HepG2 (cell line): ENCODE data around the gene FETUB. TPM values are rescaled to one million over a fixed set of nuclear protein-coding genes. Genes with fewer than 3 reads are reported as not detected.

Experiments used
- CAMTA2 ChIP-seq: sonication (generic); formaldehyde crosslinking; IDR thresholded peaks from 2 replicates; pipeline ENCODE4 v1.4.0; 2020; ENCODE audit warnings: mild to moderate bottlenecking, missing genetic modification reagents, borderline replicate concordance
- FOXO1 ChIP-seq: sonication (generic); formaldehyde crosslinking; IDR thresholded peaks from 2 replicates; pipeline ENCODE4 v1.4.0; 2020; ENCODE audit warnings: missing genetic modification reagents
- GABPB1 ChIP-seq: IDR thresholded peaks from 2 replicates; pipeline ENCODE4 v1.6.1; 2016; ENCODE audit warnings: mild to moderate bottlenecking, missing genetic modification reagents, moderate library complexity, missing compliant biosample characterization
- KDM6A ChIP-seq: IDR thresholded peaks from 2 replicates; pipeline ENCODE4 v1.6.1; 2016; ENCODE audit warnings: low read depth
- MAFG ChIP-seq: sonication (generic); formaldehyde crosslinking; IDR thresholded peaks from 2 replicates; pipeline ENCODE4 v1.5.1; 2020; ENCODE audit warnings: mild to moderate bottlenecking, missing genetic modification reagents
- MAFK ChIP-seq, 2 experiments: IDR thresholded peaks in 1 of 2; conservative IDR thresholded peaks in 1 of 2; 2 replicates each; pipeline ENCODE4 v1.6.1; 2011; ENCODE audit warnings: improper control_type of control experiment in 2 of 2, low read length in 2 of 2
- NFIB ChIP-seq: sonication (generic); formaldehyde crosslinking; IDR thresholded peaks from 2 replicates; pipeline ENCODE4 v1.9.0; 2021; ENCODE audit warnings: missing genetic modification reagents, mild to moderate bottlenecking, borderline replicate concordance
- PHB2 ChIP-seq: fragments of 450-650 bp; IDR thresholded peaks from 2 replicates; pipeline ENCODE4 v1.6.1; 2018; ENCODE audit not compliant: partially characterized antibody
- RBM22 ChIP-seq: fragments of 200-400 bp; formaldehyde crosslinking; optimal IDR thresholded peaks from 2 replicates; pipeline ENCODE3; 2017; ENCODE audit warnings: mild to moderate bottlenecking, low read length, moderate library complexity
- SALL1 ChIP-seq: sonication (generic); formaldehyde crosslinking; IDR thresholded peaks from 2 replicates; pipeline ENCODE4 v1.8.0; 2022; ENCODE audit warnings: mild to moderate bottlenecking, missing genetic modification reagents
- SMAD3 ChIP-seq: sonication (generic); formaldehyde crosslinking; IDR thresholded peaks from 2 replicates; pipeline ENCODE4 v1.4.0; 2020; ENCODE audit warnings: missing genetic modification reagents
- SP140L ChIP-seq: sonication (generic); formaldehyde crosslinking; IDR thresholded peaks from 2 replicates; pipeline ENCODE4 v1.4.0; 2020; ENCODE audit warnings: missing genetic modification reagents, borderline replicate concordance
- TEAD3 ChIP-seq: optimal IDR thresholded peaks from 2 replicates; pipeline ENCODE3; 2016; ENCODE audit warnings: borderline replicate concordance
- THAP7 ChIP-seq: sonication (generic); formaldehyde crosslinking; IDR thresholded peaks from 2 replicates; pipeline ENCODE4 v1.8.1; 2023; ENCODE audit warnings: mild to moderate bottlenecking, missing genetic modification reagents
- ZIK1 ChIP-seq: sonication (generic); formaldehyde crosslinking; IDR thresholded peaks from 2 replicates; pipeline ENCODE4 v1.5.0; 2020; ENCODE audit warnings: mild to moderate bottlenecking, low read depth, missing genetic modification reagents, borderline replicate concordance
- ZNF20 ChIP-seq: sonication (generic); formaldehyde crosslinking; IDR thresholded peaks from 2 replicates; pipeline ENCODE4 v1.4.0; 2020; ENCODE audit warnings: mild to moderate bottlenecking, moderate library complexity, missing genetic modification reagents
- ZNF367 ChIP-seq: sonication (generic); formaldehyde crosslinking; IDR thresholded peaks from 2 replicates; pipeline ENCODE4 v1.4.0; 2020; ENCODE audit warnings: missing genetic modification reagents, borderline replicate concordance
- ZZZ3 ChIP-seq: sonication (generic); formaldehyde crosslinking; IDR thresholded peaks from 2 replicates; pipeline ENCODE4 v1.4.0; 2020; ENCODE audit warnings: missing genetic modification reagents, mild to moderate bottlenecking, borderline replicate concordance
- polyA plus RNA-seq, 8 experiments: library from polyadenylated mRNA; depleted of rRNA in 3 of 8; stranded (reverse) in 7 of 8; unstranded in 1 of 8; fragments of >200 nt; fragmentation: Illumina TruSeq in 4 of 8; extraction: Trizol in 4 of 8; gene quantifications; 2 replicates each; pipeline versions ENCODE4 v1.2.1 to v1.2.3, GENCODE V29; 2011 to 2016; ENCODE audit warnings: low read depth in 4 of 8, missing spikeins in 1 of 8, mixed read lengths in 1 of 8; ENCODE audit not compliant: insufficient read depth in 1 of 8
- total RNA-seq, 5 experiments: library from RNA; depleted of rRNA; stranded (reverse); fragments of >200 nt; fragmentation: Illumina TruSeq; extraction: Trizol; gene quantifications; 2 replicates each; pipeline ENCODE4 v1.2.3, GENCODE V29; 2016; ENCODE audit warnings: low read depth in 1 of 5

The FETUB gene
- total and polyA plus RNA-seq, 2 of the 13 experiments (the other 11 are each of a cell fraction or from before 2014, with no cell fraction given) = 2.1 to 4.4 TPM

DNA sequence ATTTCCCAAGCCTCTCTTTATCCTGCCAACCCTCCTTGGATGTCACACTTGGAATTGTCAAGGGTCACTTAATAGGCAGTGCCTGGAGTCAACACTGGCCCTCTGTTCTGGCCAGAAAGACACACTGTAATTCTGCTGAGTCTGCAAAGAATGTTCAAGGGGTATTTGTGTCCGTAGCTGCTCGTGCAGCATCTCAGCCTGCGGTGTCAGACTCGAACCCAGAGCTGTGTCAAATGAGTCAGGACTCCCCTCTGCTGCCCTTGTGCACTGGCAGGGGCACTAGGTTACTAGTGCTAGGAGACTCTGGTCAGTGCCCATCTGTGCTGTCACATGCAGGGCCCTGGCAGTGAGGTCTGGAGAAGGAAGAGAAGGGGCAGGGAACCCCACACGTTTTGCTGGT is 28.1 kb upstream of the FETUB start (continued):
- TF ChIP-seq MAFK (conservative IDR thresholded peaks at IDR 0.05 in 1 of 2, IDR thresholded peaks at IDR 0.05 in 1 of 2; ENCODE audit: low read length in 2 of 2) = peak; percentile 98
- TF ChIP-seq ZIK1 (CRISPR knock-in tag) = no peak
- peak; percentile 24 for TF ChIP-seq RBM22
- no peak for TF ChIP-seq SALL1 (CRISPR knock-in tag)
- TF ChIP-seq PHB2 = no peak
- no peak for TF ChIP-seq ZNF367
- 0 out of 2 replicates have a peak, but pooled peaks have one; percentile 26 for TF ChIP-seq MAFG
- no peak for TF ChIP-seq NFIB (CRISPR knock-in tag)
- no peak for TF ChIP-seq ZZZ3 (CRISPR knock-in tag)
- no peak for TF ChIP-seq ZNF20 (CRISPR knock-in tag)
- peak; percentile 10 for TF ChIP-seq TEAD3 (CRISPR knock-in tag)
- TF ChIP-seq THAP7 (CRISPR knock-in tag) = no peak; the same call in 1 of the 2 replicates
- TF ChIP-seq KDM6A (CRISPR knock-in tag) = no peak
- no peak for TF ChIP-seq CAMTA2
- TF ChIP-seq SMAD3 (CRISPR knock-in tag) = 0 out of 2 replicates have a peak, but pooled peaks have one; percentile 27
- no peak for TF ChIP-seq SP140L
- TF ChIP-seq GABPB1 (CRISPR knock-in tag) = no peak
- peak; percentile 32; the same call in 1 of the 2 replicates for TF ChIP-seq FOXO1
